G401 (cell line): ENCODE measurements around the gene EI24. TPM values are rescaled to one million over a fixed set of nuclear protein-coding genes. Genes with fewer than 3 reads are reported as not detected.
A peak's percentile ranks its signal among the peaks of the same experiment; 100 is the strongest.
"Not testable (repeated sequence)": the region's sequence is repeated elsewhere in the genome, so short reads cannot be mapped to it uniquely, and the experiment has no call there.

Experiments used
- DNase-seq: peaks from one replicate; pipeline ENCODE4 v3.0.0-alpha.2; 2015; ENCODE audit warnings: low spot score
- in situ Hi-C: cut with HindIII; loops from 2 replicates; pipeline ENCODE4 v1.10.0; 2016; ENCODE audit warnings: low sequenced_read_pairs, mixed read lengths
- total RNA-seq: library from RNA; depleted of rRNA; stranded (reverse); fragments of >200 nt; shearing (Covaris generic); gene quantifications from 2 replicates; pipeline ENCODE4 v1.2.3, GENCODE V29; 2014

The EI24 gene
- total RNA-seq, 1 experiment from 2014 or later = 49.4 TPM

DNA sequence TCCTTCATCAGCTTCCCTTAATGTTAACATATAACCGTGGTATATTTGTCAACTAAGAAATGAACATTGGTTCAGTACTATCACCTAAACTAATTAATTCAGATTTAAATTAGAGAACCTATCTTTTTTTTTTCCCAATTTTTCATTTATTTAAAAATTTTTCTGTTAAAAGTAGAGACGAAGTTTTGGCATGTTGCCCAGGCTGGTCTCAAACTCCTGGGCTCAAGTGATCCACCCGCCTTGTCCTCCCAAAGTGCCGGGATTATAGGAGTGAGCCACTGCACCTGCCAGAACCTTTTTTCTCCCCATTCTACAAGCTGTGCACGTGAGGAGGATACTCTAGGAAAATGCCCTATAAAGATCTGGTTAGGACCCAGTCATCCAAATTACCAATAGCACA is 3.6 kb downstream of the EI24 start:
- no peak for DNase-seq
- in situ Hi-C loops = no loop called here

DNA sequence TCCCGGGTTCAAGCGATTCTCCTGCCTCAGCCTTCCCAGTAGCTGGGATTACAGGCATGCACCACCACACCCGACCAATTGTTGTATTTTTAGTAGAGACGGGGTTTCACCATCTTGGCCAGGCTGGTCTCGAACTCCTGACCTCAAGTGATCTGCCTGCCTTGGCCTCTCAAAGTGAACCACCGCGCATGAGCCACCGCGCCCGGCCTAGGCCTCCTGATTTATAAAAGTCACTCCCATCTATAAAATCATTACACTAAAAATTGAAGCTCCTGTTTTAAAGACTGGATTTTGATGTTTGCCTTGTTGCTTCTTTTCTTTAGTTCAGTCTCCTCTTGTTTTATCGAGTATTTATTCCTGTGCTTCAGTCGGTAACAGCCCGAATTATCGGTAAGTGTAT is 7.9 kb downstream of the EI24 start:
- in situ Hi-C loops, DNase-seq: not testable (repeated sequence)

DNA sequence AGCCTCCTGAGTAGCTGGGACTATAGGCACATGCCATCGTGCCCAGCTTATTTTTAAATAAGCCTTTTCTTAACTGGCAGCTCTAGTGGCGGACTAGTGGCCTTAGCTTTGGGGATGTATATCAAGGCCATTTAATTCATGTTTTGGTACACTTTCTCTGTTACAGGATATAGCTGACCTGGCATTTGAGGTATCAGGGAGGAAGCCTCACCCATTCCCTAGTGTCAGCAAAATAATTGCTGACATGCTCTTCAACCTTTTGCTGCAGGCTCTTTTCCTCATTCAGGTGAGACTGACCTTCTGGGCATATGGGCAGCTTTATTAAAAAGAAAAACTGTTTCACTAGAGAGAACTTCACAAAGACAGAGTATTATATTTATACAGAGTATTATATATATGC is 9.5 kb downstream of the EI24 start:
- in situ Hi-C loops = no loop called here
- DNase-seq = no peak

DNA sequence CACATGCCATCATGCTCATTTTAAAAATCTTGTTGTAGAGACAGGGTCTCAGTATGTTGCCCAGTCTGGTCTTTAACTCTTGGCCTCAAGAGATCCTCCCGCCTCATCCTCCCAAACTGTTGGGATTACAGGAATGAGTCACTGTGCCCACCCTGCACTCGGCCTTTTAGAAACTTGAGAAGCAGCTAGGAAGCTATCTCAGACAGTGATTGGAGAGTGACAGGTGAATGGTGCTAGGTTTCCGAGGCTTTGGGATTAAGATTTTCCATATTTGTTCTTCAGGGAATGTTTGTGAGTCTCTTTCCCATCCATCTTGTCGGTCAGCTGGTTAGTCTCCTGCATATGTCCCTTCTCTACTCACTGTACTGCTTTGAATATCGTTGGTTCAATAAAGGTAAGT is 10.5 kb downstream of the EI24 start:
- no peak for DNase-seq
- in situ Hi-C loops = no loop called here

DNA sequence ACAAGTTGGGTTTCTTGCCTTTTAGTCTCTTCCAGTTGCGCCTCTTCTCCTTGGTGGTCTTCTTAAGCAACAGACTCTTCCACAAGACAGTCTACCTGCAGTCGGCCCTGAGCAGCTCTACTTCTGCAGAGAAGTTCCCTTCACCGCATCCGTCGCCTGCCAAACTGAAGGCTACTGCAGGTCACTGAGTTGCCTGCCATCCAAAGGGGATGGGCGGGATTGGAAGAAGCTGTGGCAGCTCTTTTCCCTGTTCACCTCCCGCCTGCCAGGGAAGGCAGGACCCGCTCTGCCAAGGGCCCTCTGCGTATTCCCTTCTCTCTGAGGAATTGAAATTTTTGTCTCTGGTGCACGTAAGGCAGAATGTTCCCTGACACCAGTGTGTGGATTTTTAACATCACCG is 14.2 kb downstream of the EI24 start:
- no peak for DNase-seq
- in situ Hi-C loops = no loop called here

DNA sequence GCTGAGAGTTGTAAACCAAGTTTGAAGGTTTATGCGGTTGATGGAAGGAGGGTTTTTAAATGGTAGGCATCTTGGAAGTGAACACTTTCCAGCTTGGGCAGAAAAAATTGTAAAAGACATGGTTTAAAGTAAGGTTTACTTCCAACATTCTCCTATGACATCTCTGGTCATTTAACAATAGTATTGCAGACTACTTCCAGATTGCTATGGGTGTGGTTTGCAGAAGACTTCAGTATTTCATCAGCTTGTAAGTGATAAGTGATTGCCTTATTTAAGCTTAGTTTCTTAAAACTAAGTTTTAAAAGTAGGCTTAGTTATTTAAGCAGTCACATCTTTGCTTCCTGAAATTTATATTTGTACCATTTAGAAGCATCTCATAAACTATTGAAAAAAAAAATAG is 16.2 kb downstream of the EI24 start:
- no peak for DNase-seq
- in situ Hi-C loops = no loop called here

DNA sequence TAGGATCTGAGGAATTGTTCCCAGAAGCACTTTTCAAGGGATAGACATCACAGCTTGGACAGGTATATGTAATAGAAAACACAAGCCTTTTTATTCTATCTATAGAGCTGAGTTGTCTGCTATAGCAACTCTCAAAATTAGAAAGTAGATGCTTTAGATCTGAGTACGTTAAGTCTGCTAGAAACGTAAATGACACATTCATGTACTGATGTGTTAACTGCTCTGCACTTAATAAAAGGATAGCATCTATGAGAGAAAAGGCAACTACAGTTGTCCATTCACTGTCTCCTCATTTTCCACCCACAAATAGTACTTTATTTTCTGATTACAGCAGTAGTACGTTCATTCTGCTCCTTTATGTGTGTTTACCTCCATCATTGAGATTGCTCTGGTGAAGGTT is 17.3 kb downstream of the EI24 start:
- in situ Hi-C loops = no loop called here
- no peak for DNase-seq

DNA sequence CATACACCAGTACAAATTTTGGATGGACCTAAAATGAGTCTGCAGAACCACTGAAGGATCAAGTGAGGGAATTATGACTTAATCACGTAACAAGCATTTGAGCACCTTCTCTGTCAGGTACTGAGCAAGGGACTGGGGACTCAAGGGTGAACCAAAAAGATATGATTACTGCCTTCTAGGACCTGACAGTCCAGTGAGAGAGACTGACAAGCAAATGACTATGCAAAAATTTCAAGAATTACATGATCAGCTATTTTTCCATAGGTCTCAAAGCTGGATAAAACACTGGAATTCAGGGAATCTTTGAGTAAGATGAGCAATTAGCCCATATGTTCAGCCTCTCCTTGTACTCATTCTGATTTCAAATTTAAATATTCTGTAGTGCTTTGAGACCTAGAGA is 18.2 kb downstream of the EI24 start:
- in situ Hi-C loops = no loop called here
- no peak for DNase-seq

DNA sequence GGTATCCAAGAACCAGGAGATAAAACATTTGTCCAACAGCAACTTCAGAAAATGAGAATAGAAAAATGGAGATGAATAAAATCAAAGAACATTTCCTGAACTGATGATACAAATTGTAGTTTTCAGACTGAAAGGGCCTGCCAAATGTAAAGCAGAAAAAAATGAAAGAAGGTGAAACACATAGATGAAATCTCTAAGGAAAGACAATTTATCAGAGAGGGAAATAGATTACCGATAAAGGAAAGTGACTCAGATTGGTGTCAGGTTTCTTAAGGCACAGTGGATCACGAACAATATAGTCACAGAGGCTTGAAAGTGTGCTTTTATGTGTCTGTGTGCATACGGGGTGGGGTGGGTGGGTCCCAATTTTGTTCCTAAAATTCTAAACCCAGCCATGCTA is 19.2 kb downstream of the EI24 start:
- no peak for DNase-seq
- in situ Hi-C loops = no loop called here

DNA sequence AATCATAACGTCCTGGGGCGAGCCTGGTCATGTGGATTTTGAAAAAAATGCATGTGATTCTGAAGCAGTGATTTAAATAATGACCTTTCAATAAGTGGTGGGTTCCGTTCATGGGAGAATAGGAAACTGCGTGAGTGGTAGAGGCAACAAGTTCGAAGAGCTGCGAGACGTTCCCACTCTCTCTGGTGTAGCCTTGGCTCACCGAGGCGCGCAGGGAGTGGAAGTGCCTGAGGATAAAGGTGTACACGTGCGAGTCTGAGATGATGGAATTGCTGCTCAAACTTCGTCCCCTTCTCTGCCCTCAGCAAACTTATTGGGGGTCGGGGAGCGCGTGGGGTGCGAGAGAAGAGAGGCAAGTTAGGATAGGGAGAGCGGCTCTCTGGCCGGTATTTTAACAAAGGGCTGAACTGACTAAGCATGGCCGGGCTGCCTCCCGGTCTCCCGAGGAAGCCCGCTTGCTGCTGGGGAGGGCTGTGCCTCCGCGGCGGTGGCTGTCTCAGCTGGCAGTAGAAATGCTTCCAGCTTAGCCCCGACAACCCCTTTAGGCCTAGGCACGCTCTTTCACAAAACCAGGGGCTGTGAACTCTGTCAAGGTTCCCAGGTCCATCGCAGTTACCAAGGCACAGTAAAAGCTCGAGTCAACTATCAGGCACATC is 22.5 kb downstream of the EI24 start:
- DNase-seq = no peak
- in situ Hi-C loops = no loop called here

DNA sequence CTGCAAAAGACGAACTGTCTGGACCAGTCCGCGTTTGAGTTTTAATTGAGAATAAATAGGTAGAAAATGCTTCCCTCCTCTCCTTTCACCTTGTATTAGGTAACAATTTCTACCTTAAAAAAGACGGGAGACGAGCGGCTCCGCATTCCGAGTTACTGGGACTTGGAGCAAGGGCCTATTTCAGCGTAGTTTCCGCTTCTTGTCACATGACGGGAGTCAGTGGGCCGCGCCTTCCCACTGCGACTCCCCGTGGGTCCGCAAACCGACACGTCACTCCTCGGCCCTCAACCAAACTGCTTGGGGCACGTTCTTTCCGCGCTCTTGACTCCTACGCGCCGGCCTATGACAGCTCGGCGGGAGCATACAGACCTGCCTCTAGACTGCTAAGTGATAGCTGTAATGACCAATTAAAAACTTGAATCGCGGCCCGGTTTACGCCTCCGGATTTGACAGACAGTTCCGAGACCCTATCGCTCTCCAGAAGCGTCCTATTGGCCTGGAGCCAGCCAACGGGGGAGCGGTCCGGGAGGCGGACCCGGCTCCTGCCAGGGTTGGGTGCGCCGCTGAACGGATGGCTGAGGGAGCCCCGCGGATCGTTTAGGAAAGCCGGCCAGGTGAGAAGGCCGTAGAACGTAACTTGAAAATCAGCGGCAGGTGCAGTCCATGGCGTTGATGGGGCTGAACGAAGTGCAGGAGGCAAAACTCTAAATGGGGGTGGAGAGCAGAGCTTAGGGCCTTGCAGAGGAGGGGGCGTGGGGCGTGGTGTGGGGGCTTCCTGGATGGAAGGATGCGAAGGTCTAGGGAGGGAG is 23.2 kb downstream of the EI24 start, which contains the start of gene STT3A:
STT3A (plus strand) TSS at position 548 of the 809 bp plus-strand sequence. CDS start 3,064 bp downstream, outside the sequence.
- DNase-seq = peak; percentile 100
- in situ Hi-C loops = no loop called here

DNA sequence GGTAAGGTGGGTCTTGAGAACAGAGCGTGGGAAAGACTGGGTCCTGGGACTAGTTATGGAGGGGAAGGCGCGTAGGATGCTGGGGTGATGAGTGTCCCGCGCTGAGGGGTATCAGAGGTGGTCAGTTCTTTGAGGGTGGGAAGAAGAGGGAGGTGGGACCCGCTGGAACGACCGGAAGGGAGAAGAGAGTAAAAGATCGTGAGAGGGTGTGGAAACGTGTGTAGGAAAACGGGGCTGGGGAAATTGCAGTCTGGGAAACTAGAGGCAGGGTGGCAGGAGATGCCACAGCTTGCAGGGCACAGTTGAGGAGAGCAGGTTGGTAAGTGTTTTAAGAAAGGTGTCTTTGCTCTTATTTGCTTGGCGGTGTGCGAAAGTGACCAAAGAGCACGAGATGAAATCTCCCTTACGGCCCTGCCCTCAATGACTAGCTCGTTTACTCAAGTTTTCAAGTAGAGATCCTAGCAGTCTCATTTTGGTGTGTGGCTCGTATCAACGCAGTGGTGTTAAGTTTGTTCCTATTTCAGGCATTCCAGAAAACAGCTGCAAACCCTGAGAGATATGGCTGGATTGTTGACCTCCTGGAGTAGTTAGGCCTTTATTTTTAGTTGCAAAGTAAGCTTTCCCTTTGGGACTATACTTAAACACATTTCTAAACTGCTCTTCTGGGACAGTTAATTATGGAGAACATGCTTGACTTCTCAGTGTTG is 24.0 kb downstream of the EI24 start:
- no peak for DNase-seq
- in situ Hi-C loops = no loop called here

DNA sequence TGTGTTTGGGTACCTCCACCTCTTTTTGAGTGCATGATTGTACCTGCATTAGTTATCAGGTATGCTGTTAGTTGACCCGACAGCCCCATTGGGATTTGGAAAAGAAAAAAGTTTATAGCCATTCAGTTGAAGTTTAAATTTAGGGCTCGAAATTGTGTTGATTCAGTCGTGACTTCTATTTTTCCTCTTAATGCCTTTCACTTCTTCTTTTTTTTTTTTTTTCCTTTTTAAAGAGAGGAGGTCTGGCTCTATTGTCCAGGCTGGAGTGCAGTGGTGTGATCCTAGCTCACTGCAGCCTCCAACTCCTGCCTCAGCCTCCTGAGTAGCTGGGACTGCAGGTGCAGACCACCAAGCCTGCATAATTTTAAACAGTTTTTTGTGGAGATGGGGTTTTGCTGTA is 25.7 kb downstream of the EI24 start:
- in situ Hi-C loops = no loop called here
- DNase-seq = no peak

DNA sequence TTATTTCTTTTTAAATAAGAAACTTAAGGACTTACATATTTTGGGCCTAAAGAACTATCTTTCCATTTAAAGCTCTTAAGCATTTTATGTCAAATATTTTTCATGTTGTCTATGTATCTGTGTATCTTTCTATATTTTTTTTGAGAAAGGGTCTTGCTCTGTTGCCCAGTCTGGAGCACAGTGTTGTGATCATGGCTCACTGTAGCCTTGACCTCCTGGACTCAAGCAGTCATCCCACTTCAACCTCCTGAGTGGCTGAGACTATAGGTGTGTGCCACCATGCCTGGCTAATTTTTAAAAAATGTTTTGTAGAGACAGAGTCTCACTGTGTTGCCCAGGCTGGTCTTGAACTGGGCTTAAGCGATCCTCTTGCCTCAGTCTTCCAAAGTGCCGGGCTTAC is 31.4 kb downstream of the EI24 start:
- in situ Hi-C loops = no loop called here

DNA sequence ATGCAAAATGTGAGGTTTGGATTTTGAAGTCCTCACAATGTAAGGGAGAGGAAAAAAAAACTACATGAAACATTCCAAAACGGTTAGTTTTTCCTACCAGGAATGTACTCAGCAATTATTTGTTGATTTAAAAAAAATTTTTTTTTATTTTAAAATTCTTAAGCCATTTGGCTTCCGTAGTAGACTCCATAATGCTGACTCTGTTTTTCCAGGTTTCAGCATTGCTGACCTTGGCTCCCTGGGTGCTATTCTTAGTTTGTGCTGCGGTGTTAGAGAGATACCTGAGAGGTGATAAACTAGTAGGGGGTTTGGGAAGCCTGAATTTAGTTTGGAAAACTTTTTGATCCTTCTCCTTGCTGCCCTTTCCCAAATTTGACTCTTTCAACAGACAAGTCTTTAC is 33.9 kb downstream of the EI24 start:
- in situ Hi-C loops = no loop called here
- no peak for DNase-seq

More for the DNA sequence above, 31.4 kb downstream of the EI24 start:
- no peak for DNase-seq

DNA sequence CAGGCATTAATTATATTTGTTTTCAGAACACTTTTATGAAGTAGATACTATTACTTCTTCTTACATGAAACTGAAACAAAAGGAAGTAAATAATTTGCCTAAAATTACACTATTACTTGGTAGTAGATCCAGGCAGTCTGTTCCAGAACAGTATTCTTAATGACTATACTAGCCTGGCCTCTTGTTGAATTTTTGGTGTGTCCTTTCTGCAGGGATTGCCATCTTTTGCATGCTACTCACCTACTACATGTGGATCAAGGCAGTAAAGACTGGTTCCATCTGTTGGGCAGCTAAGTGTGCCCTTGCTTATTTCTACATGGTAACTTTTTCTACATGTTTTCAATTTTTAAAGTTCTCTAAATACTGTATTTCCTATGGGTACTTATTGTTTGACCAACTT is 36.1 kb downstream of the EI24 start:
- in situ Hi-C loops = no loop called here
- no peak for DNase-seq

DNA sequence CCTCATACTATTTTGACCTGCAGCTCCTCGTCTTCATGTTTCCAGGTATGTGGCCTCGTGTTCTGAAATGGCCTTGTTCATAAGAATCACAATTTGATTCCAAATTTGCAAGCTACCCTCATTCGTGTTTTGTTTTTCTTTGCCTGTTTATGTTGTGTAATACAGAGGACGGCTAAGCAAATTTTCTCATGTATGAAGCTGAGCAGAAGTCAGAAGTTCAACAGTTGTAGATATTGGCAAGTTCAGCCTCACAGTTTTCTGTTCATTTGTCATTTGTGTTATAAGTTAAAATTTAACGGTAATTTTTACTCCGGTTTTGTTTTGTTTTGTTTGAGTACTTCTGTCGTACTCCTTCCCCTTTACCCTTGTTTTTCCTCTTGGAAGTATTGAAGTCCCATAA is 40.3 kb downstream of the EI24 start:
- in situ Hi-C loops = no loop called here
- no peak for DNase-seq

DNA sequence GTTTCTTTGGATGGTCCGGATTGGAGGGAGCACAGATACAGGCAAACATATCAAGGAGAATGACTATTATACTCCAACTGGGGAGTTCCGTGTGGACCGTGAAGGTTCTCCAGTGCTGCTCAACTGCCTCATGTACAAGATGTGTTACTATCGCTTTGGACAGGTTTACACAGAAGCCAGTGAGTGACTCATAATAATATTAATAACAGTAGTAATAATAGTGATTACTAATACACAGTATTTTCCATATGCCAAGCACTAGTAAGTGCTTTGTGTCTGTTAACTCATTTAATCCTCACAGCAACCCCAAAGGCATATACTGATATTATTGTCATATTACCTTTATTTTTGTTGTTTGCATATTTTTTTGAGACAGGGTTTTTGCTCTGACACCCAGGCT is 49.1 kb downstream of the EI24 start:
- DNase-seq = no peak
- in situ Hi-C loops = no loop called here

DNA sequence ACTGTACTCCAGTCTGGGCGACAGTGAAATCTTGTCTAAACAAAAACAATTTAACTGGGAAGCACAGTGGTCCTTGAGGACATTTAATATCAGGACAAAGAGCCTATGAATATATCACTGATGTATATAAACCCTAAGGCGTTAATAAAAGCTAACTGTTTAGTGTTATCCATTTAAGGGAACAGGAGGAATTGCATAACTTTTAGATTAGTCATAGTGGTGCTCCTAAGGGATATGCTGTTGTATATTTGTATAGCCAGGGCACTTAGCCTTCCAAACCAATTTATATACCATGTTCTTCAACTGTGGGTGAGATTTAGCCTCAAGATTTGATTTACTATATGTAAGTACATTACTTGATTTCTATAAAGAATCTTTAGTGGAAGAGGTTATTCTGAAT is 52.7 kb downstream of the EI24 start:
- in situ Hi-C loops = no loop called here
- DNase-seq = no peak

DNA sequence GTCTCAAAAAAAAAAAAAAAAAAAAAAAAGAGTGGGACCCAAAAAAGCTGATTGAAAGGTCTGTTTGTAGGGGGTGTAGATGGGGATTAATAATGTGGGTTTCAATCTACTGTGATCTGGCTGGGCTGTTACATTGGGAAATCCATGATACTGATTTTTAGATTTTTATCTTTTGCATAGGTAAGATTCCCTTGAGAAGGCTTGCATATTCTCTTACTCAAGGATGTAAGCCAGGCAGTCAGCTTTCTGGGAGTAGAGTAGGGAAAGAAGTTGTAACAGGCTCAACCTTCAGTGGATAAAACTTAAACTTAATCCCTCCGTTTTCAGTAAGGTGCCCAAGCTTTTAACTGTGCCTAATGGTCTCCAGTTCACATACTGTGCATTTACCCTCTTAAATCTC is 53.8 kb downstream of the EI24 start:
- DNase-seq = no peak
- in situ Hi-C loops = no loop called here
